ENCODE measurements around the gene MPG.
"Not testable (repeated sequence)": the region's sequence is repeated elsewhere in the genome, so short reads cannot be mapped to it uniquely, and the experiment has no call there.

Gene MPG, protein sequence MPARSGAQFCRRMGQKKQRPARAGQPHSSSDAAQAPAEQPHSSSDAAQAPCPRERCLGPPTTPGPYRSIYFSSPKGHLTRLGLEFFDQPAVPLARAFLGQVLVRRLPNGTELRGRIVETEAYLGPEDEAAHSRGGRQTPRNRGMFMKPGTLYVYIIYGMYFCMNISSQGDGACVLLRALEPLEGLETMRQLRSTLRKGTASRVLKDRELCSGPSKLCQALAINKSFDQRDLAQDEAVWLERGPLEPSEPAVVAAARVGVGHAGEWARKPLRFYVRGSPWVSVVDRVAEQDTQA

DNA sequence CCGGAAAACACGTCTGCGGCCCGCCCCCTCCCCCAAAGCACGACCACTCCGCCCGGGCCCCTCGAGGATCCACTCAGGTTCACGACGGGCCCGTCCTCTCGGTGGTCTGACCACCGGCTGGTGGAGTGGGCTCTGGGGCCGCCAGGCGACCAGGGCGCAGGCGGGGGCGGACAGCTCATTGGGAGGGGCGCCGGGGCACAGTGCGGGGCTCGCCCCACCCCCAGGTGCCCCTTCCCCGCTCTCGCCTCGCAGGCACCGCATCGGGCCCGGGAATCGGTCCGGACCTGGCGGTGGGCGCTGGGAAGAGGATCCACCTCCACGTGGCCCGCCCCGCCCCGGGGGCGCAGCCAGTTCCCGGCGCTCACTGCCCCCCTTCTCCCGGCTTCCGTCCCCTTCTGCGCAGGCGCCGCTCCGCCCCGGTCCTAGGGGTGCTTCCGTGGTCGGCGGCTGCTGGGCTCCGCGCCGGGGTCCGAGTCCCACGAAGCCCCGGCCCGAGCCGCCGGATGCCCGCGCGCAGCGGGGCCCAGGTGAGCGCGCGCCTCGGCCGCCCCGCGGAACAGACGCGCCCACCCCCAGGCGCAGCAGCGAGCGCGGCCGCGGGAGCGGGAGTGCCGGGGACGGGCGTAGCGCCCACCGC lies at the start of gene MPG:
TSS of gene MPG (plus strand) at position 419 of the 637 bp plus-strand sequence. CDS start at position 504, 85 bp downstream.
- peak; percentile 84 for DNase-seq

DNA sequence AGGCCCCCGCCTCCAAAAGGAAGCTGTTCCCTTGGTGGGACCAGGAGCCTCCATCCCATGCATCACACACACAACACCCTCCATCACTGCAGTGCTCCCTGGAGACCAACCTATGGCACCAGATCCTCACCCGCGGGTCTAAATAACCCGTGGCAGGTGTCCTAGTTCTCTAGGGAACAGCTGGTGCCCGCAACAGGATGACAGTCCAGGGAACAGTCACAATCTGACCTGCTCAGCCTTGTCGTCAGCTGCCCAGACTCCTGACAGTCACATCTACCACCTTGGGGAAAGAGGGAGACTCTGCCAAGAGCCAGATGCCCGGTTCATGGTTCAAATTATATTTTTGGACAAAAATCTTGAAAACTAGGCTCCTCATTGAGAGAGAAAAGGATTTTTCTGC lies 47.4 kb upstream of the MPG start:
- not testable (repeated sequence) for DNase-seq

DNA sequence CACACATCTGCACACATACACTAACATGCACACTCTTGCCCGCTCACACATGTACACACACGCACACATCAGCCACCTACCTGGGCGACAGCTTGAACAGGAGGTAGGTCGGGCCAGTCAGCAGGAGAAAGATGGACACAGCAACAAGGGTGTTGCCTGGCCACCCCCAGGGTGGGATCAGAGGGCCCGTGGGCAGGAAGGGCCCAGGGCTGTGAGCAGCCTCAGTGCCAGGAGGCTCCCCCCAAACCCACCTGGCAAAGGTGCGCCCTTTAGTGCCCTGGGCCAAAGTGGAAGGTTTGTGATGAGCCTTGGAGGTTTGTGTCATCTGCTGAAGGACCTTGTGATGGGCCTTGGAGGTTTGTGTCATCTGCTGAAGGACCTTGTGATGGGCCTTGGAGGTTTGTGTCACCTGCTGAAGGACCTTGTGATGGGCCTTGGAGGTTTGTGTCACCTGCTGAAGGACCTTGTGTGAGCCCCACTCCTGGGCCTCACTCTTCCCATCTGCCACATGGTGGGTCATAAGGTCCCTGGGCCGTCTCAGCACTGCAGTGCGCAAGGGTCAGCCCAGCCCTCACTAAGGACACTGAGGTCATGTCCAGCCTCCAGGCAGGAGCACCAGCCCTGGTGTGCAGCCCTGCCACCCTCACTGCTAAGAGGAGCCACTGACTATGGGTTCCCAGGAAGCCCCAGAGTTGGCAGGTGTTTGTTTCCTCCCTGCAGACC lies 44.7 kb upstream of the MPG start:
- not testable (repeated sequence) for DNase-seq

DNA sequence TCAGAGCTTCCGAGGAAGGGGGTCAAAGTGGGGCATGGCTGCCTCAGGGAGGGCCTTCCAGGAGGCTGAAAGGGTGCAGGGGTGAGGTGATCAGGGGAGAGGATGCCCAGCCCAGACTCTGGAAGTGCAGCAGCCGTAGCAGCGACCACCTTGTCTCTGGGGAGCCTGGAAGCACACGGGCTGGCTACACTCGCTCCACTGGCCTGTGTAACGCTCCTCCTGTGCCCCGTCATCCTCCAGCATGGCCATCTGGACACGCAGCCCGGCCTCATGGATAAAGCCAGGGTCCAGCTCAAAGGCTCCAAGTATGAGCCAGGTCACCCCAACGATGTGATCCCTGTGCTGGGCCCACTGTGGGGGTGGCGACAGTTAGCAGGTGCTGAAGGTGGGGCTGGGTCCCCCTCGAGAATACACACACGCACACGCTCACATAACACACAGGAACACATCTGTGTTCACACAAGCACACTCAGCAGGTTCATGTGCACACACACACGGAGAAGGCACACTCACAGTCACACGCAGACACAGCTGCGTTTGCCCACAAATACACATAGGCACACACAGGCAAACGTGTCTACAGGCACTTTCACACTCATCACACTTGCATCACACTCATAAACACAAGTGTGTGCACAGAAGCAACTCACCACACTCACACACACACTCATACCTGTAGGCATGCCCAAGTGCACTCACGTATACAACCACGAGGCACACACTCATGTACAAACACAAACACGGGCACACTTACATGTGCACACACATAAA lies 44.0 kb upstream of the MPG start:
- DNase-seq, result no peak

DNA sequence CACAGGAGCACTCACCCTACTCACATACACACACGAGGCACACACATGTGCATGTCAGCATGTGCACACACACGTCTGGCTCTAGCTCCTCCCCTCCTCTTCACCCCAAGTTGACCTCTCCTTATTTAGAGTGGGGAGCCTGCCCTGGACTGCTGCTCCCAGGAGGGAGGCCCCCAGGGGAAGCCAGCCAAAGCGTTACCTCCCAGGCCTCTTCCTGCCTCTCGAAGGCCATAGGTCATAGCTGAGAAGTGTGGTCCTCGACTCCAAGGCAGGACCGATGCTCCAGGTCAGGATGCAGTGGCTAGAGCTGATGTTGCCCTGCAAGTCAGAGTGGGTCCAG lies 43.4 kb upstream of the MPG start:
- no peak for DNase-seq

DNA sequence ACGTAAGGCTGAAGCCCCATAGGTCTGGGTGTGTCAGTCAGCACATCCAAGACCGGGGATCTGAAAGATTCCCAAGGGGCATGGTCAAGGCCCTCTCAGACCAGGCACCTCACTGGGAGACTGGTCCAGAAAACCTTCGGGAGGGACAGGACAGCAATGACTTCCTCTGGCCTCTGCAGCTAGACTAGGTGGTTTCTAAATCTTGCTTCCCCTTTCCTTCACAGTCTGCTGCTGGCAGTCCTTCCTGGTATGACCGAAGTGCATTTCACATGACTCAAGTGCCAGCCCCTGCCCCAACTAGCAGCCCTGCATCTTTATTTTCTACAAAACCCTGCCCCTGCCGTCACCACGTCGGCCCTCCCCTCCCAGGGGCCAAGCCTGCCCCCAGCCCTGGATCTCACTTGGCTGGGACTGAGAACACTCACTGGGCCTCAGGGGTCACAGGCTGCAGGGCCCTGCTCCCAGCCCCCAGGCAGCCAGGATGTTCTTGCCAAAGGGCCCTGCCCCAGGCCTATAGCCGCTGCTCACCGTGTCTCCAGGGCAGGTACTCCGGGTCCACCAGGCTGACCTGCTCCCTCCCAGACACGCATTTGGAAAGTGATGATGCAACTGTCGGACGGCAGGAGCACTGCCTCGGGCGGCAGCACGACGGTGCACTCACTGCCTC lies 42.9 kb upstream of the MPG start:
- no peak for DNase-seq

DNA sequence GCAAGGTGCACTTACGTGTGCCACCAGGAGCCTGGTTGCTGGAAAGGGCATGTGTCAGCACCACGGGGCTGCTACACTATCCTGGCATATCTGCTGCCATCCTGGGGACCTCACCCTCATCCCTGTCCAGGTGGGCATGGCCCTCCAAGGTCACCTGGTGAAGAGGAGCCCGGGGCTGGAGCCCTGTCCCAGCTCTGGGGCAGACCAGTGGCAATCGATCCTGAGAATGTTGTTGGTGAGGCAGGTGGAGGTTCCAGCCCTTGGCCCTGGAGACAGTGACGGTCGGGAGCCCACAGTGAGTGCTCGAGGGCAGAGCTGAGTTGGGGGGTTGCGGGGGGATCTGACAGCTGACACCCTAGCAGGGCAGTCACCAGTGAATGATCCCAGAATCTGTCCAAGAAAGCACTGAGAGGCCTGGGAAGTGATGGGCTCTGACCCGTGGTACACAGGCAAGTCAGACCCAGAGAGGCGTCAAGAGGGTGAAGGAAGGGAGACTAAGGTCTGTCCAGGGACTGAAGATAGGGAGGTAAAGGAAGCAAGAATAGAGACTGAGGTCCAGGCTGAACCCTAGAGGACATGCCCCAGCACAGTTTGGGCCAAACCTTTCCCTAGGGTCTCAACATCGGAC lies 42.2 kb upstream of the MPG start:
- no peak for DNase-seq

DNA sequence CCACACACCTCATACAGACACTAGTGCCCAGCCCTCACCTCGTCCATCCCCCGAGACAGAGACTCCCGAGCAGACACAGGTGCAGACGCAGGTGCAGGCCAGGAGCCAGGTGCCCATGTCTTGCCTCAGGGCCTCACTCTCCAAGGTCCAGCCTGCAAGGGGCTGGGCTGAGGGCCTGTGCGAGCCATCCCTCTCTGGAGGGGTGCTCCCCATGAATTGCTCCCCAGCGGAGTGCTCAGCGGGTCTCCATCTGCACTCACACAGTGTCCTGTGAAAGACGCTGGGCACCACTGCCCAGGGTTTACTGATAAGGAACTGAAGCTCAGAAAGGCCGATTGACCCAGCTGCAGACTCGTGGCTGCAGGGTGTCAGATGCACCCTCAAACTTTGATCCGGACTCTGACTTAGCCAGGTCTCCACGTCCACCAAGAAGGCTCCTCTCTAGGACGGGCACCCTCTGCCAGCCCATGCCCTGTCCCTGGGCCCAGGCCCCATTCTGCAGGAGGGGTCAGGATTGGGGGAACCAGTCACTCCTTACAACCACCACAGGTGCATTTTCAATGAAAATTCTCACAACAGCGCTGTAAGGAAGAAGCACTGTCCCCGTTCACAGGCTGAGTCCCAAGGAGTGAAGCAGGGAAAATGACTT lies 41.6 kb upstream of the MPG start:
- no peak for DNase-seq

DNA sequence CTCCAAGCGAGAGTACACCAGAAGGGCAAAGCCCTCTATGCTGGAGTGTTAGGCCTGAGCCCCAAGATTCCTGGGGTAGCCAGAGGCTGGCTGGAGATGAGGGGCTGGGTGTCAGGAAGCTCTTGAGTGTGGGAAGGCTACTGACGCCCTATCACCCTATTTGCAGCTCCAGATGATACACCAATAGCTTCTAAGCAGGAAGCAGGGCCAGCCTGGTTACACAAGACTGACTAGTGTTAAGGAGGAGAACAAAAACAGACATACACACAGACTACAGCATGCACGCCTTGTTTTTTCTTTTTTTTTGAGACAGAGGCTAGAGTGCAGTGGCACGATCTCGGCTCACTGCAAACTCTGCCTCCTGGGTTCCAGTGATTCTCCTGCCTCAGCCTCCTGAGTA lies 40.5 kb upstream of the MPG start:
- no peak for DNase-seq

DNA sequence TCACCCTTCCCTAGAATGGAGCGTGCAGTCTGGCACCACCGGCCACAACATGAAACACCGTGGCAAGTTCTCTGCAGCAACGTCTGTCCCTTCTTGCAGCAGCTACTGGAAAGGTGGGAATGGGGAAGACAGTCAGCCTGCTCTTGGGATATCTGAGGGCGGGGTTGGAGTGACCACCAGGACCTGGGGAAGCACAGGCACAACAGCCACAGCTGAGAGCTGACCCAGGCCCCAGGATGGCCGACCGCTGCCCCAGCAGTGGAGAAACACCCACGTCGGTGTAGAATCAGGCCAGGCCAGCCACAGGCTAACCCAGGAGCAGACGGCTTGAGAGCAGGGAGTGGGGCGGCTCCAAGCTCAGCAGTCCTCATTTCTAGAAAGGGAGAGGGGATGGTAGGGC lies 39.8 kb upstream of the MPG start:
- DNase-seq, result not testable (repeated sequence)

DNA sequence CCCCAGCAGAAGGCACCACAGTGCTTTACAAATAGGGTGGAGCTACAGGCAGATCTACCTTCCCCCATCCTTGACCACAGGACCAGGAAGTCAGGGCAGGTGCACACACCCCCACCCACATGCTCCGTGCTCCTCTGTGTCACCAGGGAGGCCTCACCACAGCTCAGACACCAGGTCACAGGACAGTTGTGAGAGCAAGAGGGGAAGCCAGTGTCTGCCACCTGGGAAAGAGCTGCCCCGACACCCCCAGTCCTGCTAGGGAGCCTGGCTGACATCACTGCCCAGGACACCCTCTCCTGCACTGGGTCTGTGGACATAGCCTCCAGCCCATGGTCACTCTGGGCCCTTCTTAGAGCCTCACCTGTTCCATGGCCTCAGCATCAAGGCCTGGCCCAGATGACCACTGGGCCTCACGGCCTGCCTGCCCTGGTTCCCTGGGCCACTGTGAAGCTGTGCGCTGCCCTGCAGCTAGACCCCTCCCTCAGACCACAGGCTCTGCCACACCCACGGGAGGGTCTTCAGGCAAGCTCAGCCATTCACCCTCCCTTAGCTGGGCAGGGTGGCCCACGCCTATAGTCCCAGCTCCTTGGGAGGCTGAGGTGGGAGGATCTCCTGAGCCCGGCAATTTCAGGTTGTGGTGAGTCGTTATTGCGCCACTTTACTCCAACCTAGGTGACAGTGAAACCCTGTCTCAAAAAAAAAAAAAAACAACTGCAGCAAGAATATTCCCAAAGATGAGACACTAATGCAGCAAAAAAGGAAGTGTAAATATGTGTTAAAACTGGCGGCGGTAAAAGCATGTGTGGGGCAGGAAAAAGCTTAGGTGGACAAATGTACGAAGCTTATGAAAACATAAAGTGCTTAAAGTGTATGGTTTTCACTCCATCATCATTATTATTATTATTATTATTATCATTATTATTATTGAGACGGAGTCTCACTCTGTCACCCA lies 38.8 kb upstream of the MPG start:
- peak; percentile 27 for DNase-seq

DNA sequence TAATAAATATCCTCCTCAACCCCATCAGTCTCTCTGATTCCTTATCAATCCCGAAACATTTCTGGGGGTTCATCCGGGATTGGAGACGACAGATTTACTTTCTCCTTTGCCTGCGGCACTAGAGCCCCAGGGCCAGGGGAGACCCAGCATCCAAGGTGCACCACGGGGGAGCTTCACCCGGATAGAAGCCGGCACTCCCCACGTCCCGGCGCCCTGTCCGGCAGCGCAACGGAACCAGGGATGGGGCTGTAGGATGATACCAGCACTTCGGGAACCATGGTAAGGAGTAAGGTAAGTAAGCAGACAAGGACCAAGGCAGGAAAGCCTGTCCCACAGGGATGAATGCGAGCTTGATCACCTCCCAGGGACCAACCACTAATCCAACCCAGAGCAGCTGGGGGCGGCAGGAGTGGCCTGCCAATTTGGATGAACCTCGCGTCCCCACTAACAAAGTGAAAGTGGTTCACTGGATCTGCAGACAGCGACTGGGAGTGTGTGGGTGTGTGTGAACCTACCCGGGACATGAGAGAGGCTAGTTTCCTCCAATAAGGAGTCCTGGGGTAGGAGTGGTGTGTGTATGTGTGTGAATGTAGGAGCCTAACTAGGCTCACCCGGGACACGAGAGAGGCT lies 36.5 kb upstream of the MPG start:
- DNase-seq, result no peak

DNA sequence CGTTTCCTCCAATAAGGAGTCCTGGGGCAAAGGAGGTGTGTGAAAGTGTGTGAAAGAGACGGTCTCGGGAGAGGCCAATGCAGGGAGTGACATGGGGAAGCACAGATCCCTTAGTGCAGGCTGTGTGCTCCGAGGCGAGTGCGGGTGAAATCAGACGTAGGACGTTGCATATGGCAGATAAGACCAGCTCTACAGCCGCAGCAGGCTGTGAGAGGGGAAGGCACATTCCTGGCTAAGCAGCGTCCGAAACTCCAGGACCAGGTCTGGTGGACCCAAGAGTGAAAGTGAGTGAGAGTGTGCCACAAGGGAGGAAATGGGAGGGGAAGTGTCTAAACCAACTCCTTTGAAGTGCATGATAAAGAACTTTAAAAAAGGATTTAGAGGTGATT lies 36.0 kb upstream of the MPG start:
- no peak for DNase-seq

DNA sequence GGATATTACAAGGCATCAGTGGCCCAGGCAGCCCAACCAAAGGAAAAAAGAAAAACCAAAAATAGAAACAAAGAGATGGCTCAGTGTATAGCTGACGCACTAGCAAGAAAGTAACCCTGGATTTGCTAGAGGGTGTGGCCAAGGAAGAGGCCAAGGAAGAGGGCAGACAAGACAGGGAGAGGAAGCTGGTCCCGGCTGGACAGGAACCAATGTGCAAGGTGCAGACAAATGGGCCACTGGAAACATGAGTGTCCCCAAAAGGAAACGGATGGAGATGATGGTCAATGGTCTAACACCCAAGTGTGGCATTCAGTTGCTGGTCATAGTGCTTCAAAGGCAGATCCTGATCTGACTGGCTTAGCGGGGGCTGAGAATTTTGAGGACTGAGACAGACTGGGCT lies 35.3 kb upstream of the MPG start:
- no peak for DNase-seq

DNA sequence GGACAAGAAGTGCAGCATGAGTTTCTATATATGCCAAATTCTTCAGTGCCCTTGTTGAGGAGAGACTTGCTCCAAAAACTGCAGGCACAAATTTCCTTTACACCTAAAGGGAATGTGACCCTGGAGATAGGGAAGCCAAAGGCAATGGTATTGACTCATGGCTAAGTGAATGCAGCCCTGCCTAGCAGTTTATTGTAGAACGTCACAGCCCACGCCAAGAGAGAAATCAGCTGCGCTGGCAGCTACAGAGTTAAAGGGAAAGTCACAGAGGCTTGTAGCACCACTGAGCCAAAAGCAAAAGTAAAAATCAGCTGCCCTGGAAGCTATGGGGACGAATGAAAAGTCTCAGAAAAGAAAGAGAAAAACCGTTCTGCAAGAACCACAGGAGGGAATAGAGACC lies 34.7 kb upstream of the MPG start:
- DNase-seq, result no peak

DNA sequence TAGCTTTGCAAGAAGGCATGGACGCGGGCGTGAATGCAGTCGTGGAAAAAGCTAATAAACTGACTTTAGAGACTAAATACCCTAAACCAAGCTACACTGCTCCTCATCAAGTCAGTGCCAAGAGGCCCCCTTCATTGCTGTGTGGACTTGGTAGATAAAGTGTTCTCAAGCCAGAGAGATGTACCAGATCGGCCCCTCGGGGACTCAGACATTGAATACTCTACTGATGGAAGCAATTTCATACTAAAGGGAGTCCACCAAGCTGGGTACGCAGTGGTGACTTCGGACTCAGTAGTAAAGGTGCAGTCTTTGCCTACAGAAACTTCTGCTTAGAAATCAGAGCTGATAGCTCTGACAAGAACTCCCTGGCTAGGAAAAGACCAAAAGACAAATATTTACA lies 33.4 kb upstream of the MPG start:
- no peak for DNase-seq

DNA sequence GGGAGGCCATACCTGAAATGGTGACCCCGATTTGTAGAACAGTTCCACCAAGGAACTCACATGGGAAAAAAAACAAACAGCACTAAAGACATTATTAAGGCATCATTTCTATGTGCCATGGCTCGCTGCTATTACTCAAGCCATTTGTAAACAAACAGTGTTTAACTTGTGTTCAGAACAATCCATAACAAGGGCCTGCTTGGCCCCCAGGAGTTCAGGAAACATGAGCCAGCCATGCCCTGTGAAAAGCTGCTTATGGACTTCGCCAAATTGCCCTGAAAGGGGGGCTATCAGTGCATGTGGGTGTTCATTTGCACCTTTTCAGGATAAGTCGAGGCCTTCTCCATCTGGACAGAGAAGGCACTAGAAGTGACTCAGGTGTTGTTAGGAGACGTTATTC lies 32.6 kb upstream of the MPG start:
- no peak for DNase-seq

DNA sequence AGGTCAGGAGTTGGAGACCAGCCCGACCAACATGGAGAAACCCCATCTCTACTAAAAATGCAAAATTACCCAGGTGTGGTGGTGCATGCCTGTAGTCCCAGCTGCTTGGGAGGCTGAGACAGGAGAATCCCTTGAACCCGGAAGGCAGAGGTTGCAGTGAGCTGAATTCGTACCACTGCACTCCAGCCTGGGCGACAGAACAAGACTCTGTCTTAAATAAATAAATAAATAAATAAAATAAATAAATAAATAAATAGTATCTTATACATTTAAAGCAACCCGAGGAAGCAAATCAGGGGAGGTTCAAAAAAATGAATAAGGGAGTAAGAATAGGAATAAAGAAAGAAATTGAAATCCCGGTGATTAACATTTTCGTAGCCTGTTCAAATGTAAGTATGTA lies 31.5 kb upstream of the MPG start:
- DNase-seq, result not testable (repeated sequence)

DNA sequence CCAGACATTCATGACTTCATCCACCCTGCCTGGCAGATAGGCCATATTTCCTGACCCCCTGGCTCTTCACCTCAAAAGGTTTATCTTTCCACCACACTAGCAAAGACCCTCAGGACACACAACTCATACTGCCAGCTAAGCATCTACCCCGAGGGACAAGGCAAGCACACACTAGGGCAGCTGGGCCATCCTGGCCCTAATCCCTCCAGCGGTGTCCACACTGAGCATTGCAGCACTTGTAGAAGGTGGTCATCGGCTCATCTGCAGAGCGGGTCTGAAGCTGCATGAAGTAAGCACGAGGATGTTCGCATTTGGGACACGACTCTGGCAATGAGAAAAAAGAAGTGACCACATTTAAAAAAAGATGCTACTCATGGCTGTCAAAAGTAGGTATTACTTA lies 30.8 kb upstream of the MPG start:
- no peak for DNase-seq

Measured in stimulated activated CD4-positive, alpha-beta T cell treated with anti-CD3 and anti-CD28 coated beads, Interleukin-4, amount 100 ng/mL, for 1 hour (primary cell).